Activated T-helper 1 cell treated with anti-CD3 and anti-CD28 coated beads, Interleukin-2, amount 50 U/mL, for 16 hours (primary cell): ENCODE data around the gene FREM1.

Source experiments
- DNase-seq, 2 donors: peaks; one replicate each; pipeline ENCODE4 v3.0.0-alpha.2; 2020; ENCODE audit warnings: low read depth in 1 of 2, low spot score in 1 of 2

Gene FREM1

GRCh38 chr9:14912859-14913258 is 2.6 kb upstream of the FREM1 start:
- DNase-seq: no peak

DNA sequence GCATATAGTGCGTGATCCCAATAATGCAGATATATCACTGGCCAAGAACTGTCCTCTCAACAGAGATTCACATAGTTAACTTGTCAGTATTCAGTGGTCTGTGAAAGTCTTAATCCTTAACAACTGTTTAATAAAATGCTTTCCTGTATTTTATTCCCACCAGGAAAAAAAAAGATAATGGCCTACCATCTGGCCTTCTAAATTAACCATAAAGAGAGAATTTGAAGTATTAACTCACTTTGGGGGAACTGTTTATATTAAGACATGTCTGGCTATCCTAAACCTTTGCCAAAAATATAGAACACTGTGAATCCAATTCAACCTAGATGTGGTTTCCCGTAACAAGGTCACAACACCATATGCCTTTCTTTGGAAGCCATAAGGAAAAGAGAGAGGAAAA is 818 bp upstream of the FREM1 start:
- no peak for DNase-seq

- DNase-seq: no peak
Measured at GRCh38 chr9:14909601-14909960, 647 bp downstream of the FREM1 start.

- DNase-seq: no peak
Measured at GRCh38 chr9:14909181-14909580, 1.0 kb downstream of the FREM1 start.

DNA sequence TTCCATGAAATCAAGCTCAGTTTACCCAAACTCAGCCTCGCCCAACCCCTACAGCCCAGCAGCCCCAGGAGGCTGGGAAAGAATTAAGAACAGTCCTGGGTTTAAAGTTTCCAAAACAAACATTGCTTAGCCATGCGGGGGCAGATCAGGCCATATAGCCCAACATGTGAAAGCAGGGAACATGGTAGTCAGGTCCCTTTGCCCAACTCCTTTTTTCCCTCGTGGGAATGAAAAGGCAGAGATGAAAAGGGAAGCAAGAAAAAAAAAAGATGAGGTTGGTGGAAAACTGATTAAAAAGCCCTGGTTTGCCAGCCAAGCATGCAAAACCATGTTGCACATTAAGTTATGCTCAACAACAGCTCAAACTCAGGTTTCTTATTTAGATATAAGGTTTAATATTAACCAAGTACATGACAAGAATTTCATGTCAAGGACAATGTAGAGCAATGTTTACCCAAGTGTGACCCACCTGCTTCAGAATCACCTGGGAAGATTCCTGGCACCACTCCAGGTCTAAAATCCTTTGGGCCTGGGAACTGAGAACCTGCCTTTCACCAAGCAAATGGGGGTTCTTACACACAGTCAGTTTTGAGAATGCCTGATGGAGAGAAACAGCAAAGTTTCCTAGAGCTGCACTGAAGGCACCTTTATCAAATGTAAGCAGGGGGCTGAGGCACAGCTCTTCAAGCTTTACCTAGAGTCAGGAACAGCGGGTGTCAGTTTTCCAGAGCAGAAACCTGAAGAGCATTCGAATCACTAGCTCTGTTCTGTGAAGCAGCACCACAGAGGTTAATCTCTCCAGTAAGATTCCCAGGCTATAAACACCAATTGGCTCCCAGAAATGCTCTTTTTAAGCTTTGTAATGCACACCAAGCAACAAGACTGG is 1.7 kb downstream of the FREM1 start:
- DNase-seq: no peak

- no peak for DNase-seq
Measured at GRCh38 chr9:14907696-14908095, 2.5 kb downstream of the FREM1 start.

- DNase-seq: no peak
Measured at GRCh38 chr9:14907360-14907685, 2.9 kb downstream of the FREM1 start.

DNA sequence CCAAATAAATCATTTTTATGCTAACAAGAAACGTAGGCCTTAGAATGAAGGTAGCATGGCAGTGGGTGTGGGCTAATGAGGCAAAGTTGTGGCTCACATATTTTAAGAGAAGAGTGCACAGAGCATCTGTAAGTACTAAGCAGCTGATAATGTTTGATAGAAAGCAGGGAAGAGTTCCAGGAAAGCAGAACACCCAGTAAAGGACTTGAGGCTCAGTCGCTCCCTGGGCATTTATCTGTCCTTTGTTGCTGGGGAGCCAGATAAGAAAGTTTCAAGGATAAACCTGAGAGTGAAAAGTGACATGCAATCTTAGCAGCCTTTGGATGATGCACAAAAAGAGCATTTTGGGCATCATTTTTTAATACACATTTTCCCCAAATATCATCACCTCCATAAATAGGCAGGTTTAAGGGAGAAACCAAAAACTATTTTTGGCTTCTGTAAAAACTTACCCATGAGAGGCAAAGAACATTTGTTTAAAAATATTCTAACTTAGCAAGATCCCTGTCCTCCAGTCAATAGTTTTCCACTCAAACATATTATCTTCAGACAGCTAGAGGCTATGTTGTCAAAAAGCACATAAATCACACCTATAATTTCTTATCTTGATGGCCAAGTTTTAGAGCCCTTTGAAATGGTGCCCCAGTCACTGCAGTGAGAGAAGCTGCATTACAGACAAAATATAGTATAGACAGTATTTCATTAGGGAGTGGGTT is 3.4 kb downstream of the FREM1 start:
- DNase-seq: no peak

GRCh38 chr9:14906000-14906399 is 4.2 kb downstream of the FREM1 start:
- no peak for DNase-seq

DNA sequence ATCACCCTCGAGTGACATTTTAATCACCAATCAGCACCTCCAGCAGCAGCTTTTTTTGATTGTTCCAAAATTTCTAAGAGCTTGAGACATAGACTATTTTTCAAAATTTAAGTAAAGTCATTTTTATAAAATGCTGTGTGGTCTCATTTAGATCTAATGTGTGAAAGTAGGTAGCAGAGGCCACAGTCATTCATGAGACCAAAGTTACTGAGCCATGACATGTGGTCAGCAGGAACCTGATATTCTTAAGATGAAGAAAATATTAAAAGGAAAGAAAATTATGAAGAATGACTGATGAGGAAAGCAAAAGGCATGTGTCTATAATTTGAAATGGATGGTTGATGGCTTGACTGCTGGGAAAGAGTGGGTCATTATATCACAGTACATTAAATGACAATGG is 7.2 kb downstream of the FREM1 start:
- DNase-seq: no peak

DNA sequence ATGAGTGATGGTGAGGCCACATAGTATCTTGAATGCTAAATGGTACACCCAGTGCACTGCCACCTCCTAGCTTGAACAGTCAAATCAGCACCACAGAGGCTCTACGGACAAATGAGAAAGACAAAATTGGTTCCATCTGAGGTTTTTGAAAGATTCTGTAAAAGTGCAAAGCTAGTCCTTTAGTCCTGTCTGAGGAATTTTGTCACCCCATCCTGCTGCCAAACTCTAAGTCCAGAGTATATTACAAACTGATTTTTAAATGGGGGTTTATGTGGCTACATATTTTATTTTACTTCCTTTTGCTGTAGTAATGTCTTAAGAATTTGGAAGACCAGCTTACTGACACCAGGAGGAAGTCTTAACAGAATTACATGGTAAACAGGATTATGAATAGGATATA is 7.7 kb downstream of the FREM1 start:
- DNase-seq: no peak

GRCh38 chr9:14899815-14900193 is 10.4 kb downstream of the FREM1 start:
- DNase-seq: no peak

DNA sequence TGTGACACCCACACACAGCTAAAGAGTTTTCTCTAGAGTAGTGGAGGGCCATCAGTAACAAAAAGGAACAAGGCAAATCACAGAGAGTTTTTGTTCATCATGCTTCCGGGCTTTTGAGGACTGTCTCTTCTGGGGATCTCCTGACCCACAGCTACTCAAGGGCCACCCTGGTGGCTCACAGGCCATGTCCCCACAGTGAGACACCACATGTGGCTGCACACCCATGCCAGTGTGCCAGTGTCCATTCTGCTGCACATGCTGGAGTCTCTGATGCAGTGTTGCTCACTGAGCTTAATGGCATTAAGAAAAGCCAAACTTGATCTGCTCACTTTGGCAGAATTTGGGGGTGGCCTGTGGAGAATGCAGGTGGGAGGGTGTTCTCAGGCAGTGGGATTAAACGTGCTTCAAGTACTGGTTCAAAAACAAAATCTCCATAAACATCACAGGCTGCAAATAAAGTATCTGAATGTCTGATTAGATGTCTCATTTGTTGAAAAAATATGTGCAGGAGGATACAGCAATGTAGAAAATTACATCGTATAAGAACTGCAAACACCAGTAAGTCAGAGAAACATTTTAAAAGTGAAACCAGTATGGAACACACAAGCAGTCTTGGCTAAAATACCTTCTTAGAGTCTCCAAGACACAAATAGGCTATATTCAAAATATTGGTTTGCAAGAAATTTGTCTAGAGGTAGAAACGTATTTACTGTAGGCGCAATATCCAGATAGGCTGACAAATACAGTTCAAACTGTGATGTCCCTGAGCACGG is 11.0 kb downstream of the FREM1 start:
- DNase-seq: no peak

DNA sequence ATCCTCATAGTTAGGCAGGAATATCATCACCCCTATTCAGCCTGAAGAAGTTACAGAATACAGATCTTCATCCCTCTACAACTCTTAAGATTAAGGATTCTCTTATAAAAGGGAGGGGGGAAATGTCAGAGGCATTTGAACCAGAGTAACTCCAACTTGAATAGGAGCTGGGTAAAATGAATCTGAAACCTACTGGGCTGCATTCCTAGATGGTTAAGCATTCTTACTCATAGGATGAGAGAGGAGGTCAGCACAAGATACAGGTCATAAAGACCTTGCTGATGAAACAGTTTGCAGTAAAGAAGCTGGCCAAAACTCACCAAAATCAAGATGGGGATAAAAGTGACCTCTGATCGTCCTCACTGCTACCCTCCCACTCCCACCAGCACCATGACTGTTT is 14.4 kb downstream of the FREM1 start:
- no peak for DNase-seq

- DNase-seq: no peak
Measured at GRCh38 chr9:14893280-14893679, 16.9 kb downstream of the FREM1 start.

GRCh38 chr9:14891332-14891731 is 18.9 kb downstream of the FREM1 start:
- no peak for DNase-seq

- no peak for DNase-seq
Measured at GRCh38 chr9:14889451-14889850, 20.8 kb downstream of the FREM1 start.

GRCh38 chr9:14888875-14889274 is 21.4 kb downstream of the FREM1 start:
- DNase-seq: no peak

- DNase-seq: no peak
Measured at GRCh38 chr9:14888272-14888671, 22.0 kb downstream of the FREM1 start.

DNA sequence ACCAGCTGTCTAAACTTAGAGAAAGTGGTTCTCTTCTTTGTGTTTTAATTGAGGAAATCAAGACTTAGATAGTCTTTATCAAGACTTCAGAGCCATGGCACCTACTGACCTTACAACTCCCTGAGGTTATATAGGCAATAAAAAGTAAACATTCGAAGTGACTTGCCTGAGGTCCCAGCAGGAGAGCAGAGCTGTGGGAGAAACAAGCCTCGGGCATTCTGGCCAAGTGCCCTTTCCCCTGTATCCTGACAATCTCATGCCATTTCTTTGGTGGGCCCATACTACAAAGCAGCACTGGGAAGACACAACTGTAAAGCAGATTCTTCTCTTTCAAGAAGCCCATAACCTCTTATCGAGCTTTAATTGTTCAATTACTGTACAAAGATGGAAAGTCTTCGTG is 23.1 kb downstream of the FREM1 start:
- no peak for DNase-seq

DNA sequence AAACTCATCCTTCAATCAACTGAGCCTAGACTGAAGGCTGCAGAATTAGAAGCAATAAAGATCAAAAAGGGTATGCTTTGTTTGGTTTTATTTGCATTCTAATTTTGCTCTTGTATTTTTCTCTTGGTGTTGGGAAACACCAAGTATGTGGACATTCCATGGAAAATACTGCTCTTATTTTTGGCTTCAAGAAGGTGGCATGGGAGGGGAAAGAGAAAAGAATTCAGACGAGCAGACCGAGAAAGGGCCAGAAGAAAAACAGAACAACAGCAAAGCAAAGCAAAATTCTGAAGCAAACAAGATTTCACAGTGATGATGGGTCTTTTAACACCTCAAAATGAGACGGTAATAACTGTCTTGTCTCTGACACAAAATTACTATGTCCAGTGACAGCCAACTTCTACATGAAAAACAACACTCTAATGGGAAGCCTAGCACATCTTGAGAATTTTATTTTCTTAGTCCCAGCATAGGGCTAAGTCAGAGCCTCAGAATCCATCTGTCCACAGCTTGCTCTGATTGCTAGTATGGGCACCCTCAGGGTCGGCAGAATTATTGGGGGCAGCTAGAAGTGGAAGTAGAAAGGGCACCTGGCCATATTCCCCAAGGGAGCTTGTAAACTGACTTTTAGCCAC is 26.8 kb downstream of the FREM1 start:
- no peak for DNase-seq

DNA sequence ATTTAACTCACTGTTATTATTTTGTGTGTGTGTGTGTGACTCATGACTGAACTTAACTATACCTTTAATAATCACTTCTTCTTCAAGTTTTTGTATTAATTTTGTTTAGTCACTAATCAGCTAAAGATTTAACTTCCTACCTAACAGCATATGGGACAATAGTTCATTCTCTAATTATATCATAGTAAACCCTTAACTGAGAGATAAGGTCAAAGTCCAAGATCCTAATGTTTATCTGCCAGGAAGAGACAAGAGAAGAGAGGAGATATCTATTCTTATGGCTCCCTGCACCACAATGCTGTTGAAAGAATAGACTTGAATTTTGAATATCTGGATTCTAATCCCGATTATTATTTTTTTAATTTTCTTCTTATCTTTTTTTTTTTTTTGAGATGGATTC is 28.1 kb downstream of the FREM1 start:
- DNase-seq: no peak
